GM13976 (cell line): ENCODE measurements around the gene DNAH3.

ENCODE experiments used
- DNase-seq: peaks from one replicate; pipeline ENCODE4 v3.0.0; 2012; ENCODE audit warnings: low spot score
- CTCF ChIP-seq: IDR thresholded peaks from 2 replicates; pipeline ENCODE4 v1.5.1; 2012; ENCODE audit warnings: borderline replicate concordance, mild to moderate bottlenecking; ENCODE audit not compliant: insufficient read depth; ENCODE audit errors: extremely low read depth, missing control alignments, control extremely low read depth
- in situ Hi-C: fragments of 300-500 bp; cut with MboI; formaldehyde crosslinking; loops from one replicate; pipeline ENCODE4 v1.12.0; 2022; ENCODE audit warnings: low sequenced_read_pairs, mixed read lengths, inconsistent platforms; ENCODE audit not compliant: unreplicated experiment

The DNAH3 gene

GRCh38 chr16:20887207-20887606 is 263.4 kb downstream of the DNAH3 start:
- DNase-seq: no peak
- in situ Hi-C loops: no loop called here
- no peak for TF ChIP-seq CTCF

- TF ChIP-seq CTCF: no peak
- no peak for DNase-seq
- in situ Hi-C loops: no loop called here
These were observed 264.3 kb downstream of the DNAH3 start for GRCh38 chr16:20886320-20886719.

- DNase-seq: no peak
- in situ Hi-C loops: no loop called here
These were observed 266.4 kb downstream of the DNAH3 start for GRCh38 chr16:20884240-20884556.

GRCh38 chr16:20883554-20884239 is 266.9 kb downstream of the DNAH3 start:
- in situ Hi-C loops: no loop called here
- DNase-seq: no peak
- no peak for TF ChIP-seq CTCF

More at GRCh38 chr16:20884240-20884556, 266.4 kb downstream of the DNAH3 start:
- no peak for TF ChIP-seq CTCF
